PC-3 (cell line): ENCODE measurements around the gene SRRD.

Source experiments
- EZH2 ChIP-seq: fragments of 300-600 bp; sonication (generic); IDR thresholded peaks from one replicate; pipeline ENCODE4 v1.6.1; 2017; ENCODE audit warnings: antibody characterized with exemption, mild to moderate bottlenecking, low read length; ENCODE audit not compliant: unreplicated experiment
- EZH2phosphoT487 ChIP-seq: fragments of 300-600 bp; sonication (generic); IDR thresholded peaks from 2 replicates; pipeline ENCODE4 v1.6.1; 2018; ENCODE audit warnings: mild to moderate bottlenecking, antibody characterized with exemption, low read length, borderline replicate concordance
- TF ChIP-seq, protein P1 (sequence below): fragments of 300-600 bp; sonication (generic); conservative IDR thresholded peaks from 2 replicates; pipeline ENCODE4 v1.5.1; 2017; ENCODE audit warnings: antibody characterized with exemption, low read depth, mild to moderate bottlenecking, low read length

DNA sequence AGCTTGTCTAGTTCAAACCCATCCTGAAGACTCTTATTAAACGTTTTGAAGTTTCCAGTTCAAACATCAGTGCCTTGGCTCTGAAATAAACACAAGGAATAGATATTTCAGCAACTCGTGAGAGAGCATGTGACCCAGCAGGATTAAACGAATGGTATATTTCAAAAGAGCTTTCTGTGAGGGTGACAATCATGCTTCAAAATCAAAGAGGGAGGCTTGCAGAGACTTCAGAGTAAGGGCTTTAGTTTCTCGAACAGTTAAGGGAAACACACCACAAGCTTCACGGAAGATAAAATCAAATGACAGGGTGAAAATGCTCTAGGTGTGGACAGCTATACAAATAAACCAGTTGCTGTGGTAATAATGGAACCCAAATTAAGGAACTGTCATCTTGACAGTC is 1.5 kb upstream of the SRRD start:
- TF ChIP-seq, protein P1, sequence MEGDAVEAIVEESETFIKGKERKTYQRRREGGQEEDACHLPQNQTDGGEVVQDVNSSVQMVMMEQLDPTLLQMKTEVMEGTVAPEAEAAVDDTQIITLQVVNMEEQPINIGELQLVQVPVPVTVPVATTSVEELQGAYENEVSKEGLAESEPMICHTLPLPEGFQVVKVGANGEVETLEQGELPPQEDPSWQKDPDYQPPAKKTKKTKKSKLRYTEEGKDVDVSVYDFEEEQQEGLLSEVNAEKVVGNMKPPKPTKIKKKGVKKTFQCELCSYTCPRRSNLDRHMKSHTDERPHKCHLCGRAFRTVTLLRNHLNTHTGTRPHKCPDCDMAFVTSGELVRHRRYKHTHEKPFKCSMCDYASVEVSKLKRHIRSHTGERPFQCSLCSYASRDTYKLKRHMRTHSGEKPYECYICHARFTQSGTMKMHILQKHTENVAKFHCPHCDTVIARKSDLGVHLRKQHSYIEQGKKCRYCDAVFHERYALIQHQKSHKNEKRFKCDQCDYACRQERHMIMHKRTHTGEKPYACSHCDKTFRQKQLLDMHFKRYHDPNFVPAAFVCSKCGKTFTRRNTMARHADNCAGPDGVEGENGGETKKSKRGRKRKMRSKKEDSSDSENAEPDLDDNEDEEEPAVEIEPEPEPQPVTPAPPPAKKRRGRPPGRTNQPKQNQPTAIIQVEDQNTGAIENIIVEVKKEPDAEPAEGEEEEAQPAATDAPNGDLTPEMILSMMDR, result no peak
- TF ChIP-seq EZH2 (no peak), EZH2phosphoT487 (no peak)
